HG03521 (cell line): Measurements from ENCODE around the gene RPA1.

Source experiments
- ATAC-seq: cut with Tn5 transposase; IDR thresholded peaks from one replicate; pipeline ENCODE4 v1.9.1; 2021; ENCODE audit warnings: mild to moderate bottlenecking, moderate library complexity; ENCODE audit not compliant: unreplicated experiment

Gene RPA1

GRCh38 chr17:1939981-1940809, 110.4 kb downstream of the RPA1 start:
- ATAC-seq = no peak

DNA sequence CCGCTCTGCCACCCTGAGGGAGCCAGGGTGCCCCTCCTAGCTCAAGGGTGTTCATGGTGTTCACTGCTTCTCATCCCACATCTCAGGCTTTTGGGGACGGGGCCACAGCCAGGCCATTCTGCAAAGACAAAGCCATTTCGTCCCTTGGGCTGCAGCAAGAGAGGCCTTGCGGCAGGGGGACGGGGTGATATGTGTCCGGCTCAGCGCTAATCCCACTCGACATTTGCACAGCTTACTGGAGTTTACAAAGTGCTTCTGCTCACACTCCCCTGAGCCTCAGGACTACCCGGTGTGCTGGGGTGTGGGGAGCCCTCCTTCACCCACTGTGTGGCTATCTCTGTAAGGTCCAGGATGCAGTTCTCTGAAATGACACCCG, 111.0 kb downstream of the RPA1 start:
- no peak for ATAC-seq

DNA sequence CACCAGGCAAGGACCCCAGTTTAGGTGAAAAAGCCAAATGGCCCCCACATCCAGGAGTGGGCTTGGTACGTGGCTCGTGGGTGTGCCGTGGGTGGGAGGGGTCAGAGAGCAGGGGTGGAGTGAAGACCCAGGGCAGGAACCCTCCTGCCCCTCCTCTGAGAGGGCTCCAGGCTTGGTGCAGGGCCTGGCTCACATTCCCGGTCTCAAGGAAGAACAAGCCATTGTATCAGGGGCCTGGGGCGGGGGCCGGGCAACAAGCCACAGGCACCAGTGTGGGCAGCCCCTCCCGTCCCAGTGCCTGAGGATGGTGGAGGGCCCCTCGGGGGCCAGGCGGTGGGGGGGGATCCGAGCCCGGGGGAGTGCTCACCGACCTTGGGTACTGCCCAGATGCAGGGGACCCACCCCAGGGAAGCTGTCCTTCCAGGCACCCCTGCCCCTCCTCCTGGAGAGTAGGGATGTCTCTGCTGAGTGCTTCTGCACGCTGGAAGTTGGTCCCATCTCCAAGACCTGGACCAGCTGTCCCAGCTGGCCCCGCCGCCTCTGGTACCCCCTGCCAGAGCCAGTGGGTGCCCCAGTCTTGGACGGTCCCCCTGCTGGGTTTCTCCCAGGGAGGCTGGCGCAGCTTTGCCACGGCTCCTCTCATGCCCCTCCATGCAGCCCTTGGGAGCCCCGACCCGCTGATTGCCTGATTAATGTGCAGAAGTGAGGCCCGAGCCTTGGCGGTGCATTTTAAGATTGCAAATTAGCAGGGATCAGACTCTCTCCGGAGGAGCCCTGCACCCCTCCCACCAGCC, 111.7 kb downstream of the RPA1 start:
- ATAC-seq = no peak

- ATAC-seq = no peak
Observed at GRCh38 chr17:1942066-1942365, 112.2 kb downstream of the RPA1 start.

- no peak for ATAC-seq
Observed at GRCh38 chr17:1942666-1943435, 113.0 kb downstream of the RPA1 start.

DNA sequence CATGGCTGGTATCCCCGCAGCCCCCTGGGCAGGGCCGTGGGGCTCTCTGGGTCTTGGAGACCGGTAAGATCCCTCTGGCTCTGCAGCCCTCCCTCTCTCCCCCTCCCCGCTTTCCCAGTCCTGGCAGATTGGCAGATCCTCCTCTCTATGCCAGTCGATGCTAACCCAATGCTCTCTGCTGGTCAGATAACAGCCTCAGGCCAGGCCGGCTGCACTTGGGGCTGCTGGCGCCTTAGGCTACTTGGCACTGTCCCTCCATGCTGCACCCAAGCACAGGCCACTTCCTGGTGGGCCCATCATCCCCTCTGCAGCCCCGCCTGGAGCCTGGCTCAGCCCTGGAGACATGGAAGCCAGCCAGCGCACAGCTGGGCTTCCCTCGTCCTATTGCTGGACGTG, 113.6 kb downstream of the RPA1 start:
- no peak for ATAC-seq

- no peak for ATAC-seq
Observed at GRCh38 chr17:1945621-1946020, 115.8 kb downstream of the RPA1 start.

GRCh38 chr17:1946021-1946932, 116.5 kb downstream of the RPA1 start:
- ATAC-seq = no peak

DNA sequence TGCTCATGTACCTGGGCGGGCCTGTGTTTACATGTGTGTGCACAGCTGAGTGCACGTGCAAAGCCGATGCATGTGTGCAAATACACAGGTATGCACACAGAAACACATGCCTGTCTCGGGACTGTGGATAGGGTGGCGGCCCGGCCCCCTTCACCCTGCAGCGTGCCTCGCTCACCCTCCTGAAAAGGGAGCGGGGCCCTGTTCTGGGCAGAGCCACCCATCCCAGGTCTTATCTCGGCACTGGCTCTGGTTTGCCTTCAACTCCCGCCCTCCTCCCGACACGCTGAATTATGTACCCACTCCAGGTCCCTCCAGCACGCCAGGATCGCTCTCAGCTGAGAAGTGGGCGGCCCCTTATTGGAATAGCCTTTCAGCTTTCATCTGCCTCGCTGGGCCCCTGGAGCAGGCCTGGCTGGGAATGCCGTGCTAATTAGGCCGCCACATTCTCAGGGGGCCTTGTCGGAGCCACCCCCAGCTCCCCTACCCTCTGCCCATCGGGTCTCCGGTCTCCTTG, 117.5 kb downstream of the RPA1 start:
- ATAC-seq = no peak

GRCh38 chr17:1947743-1948516, 118.1 kb downstream of the RPA1 start:
- ATAC-seq = no peak

DNA sequence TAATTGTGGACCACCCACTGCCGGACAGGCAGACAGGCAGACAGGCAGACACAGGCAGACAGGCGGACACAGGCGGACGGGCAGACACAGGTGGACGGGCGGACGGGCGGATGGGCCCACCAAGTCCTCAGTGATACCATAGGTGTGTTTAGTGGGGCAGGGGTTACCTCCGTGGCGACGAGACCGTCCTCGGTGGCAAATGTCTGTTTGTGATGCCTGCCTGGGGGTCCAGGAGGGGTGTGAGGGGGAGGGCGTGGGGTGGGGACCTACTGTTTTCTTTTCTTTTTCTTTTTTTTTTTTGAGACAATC, 118.7 kb downstream of the RPA1 start:
- ATAC-seq = no peak
